Stimulated activated CD4-positive, alpha-beta T cell treated with anti-CD3 and anti-CD28 coated beads, TNF-alpha, amount 100 ng/mL, for 24 hours (primary cell): Measurements from ENCODE around the gene ETNK2.

Experiments
- DNase-seq, 3 experiments: peaks; one replicate each; pipeline ENCODE4 v3.0.0-alpha.2; 2020; ENCODE audit warnings: low read depth in 3 of 3

The ETNK2 gene

GRCh38 chr1:204151552-204152309, at the start of gene ETNK2:
Gene ETNK2 (minus strand): TSS chr1:204152044. CDS start chr1:204151852, 192 bp downstream.
- DNase-seq, result peak; percentile 3 to 32 (median 19)

GRCh38 chr1:204201348-204202040, 49.6 kb upstream of the ETNK2 start:
- DNase-seq, result no peak

- no peak for DNase-seq
These were observed 47.7 kb upstream of the ETNK2 start for GRCh38 chr1:204199579-204199978.

GRCh38 chr1:204198348-204199340, 46.8 kb upstream of the ETNK2 start:
- no peak for DNase-seq

- DNase-seq, result no peak
These were observed 45.2 kb upstream of the ETNK2 start for GRCh38 chr1:204197068-204197467.

- DNase-seq, result no peak
These were observed 44.4 kb upstream of the ETNK2 start, which contains the start of gene KISS1 for GRCh38 chr1:204196068-204196795. Gene KISS1 (minus strand): TSS chr1:204196491. CDS start chr1:204192876, 3,615 bp downstream.

- no peak for DNase-seq
These were observed 42.9 kb upstream of the ETNK2 start for GRCh38 chr1:204194771-204195170.

- no peak for DNase-seq
These were observed 42.2 kb upstream of the ETNK2 start for GRCh38 chr1:204194080-204194479.

- no peak for DNase-seq
These were observed 40.9 kb upstream of the ETNK2 start for GRCh38 chr1:204192589-204193352.

- DNase-seq, result no peak
These were observed 40.2 kb upstream of the ETNK2 start for GRCh38 chr1:204192046-204192445.

- no peak for DNase-seq
These were observed 39.6 kb upstream of the ETNK2 start for GRCh38 chr1:204191456-204191855.

- peak in 1 of 3 experiments; percentile 8 for DNase-seq
These were observed 38.7 kb upstream of the ETNK2 start for GRCh38 chr1:204190212-204191211.

- DNase-seq, result no peak
These were observed 37.3 kb upstream of the ETNK2 start for GRCh38 chr1:204188959-204189639.

GRCh38 chr1:204186597-204186996, 34.8 kb upstream of the ETNK2 start:
- DNase-seq, result no peak

- DNase-seq, result no peak
These were observed 29.3 kb upstream of the ETNK2 start for GRCh38 chr1:204181116-204181515.

GRCh38 chr1:204180133-204180532, 28.3 kb upstream of the ETNK2 start:
- no peak for DNase-seq

- no peak for DNase-seq
These were observed 26.8 kb upstream of the ETNK2 start for GRCh38 chr1:204178487-204179281.

- no peak for DNase-seq
These were observed 25.3 kb upstream of the ETNK2 start for GRCh38 chr1:204177133-204177532.
